WI38 (cell line): ENCODE results near the gene INCENP.
"Not testable (repeated sequence)": the region's sequence is repeated elsewhere in the genome, so short reads cannot be mapped to it uniquely, and the experiment has no call there.

Experiments
- H3K4me3 ChIP-seq: 2 replicates; pipeline ENCODE4 v1.5.1; 2011; ENCODE audit warnings: low read depth, mild to moderate bottlenecking, control low read depth, low read length
- TF ChIP-seq, protein P1 (sequence below): IDR thresholded peaks from 2 replicates; pipeline ENCODE4 v1.5.1; 2012; ENCODE audit warnings: low read depth, mild to moderate bottlenecking, control low read depth, low read length

Gene INCENP

GRCh38 chr11:62123669-62124185 lies at the start of gene INCENP:
Gene INCENP, plus strand, starts transcription at chr11:62124011. Its CDS starts 4,151 bp downstream, at chr11:62128162.
- TF ChIP-seq, protein P1, sequence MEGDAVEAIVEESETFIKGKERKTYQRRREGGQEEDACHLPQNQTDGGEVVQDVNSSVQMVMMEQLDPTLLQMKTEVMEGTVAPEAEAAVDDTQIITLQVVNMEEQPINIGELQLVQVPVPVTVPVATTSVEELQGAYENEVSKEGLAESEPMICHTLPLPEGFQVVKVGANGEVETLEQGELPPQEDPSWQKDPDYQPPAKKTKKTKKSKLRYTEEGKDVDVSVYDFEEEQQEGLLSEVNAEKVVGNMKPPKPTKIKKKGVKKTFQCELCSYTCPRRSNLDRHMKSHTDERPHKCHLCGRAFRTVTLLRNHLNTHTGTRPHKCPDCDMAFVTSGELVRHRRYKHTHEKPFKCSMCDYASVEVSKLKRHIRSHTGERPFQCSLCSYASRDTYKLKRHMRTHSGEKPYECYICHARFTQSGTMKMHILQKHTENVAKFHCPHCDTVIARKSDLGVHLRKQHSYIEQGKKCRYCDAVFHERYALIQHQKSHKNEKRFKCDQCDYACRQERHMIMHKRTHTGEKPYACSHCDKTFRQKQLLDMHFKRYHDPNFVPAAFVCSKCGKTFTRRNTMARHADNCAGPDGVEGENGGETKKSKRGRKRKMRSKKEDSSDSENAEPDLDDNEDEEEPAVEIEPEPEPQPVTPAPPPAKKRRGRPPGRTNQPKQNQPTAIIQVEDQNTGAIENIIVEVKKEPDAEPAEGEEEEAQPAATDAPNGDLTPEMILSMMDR, result no peak
- peak within 1 kb of the TSS; percentile 79 for H3K4me3 ChIP-seq

GRCh38 chr11:62075438-62075837 lies 48.4 kb upstream of the INCENP start:
- TF ChIP-seq, protein P1, result no peak

DNA sequence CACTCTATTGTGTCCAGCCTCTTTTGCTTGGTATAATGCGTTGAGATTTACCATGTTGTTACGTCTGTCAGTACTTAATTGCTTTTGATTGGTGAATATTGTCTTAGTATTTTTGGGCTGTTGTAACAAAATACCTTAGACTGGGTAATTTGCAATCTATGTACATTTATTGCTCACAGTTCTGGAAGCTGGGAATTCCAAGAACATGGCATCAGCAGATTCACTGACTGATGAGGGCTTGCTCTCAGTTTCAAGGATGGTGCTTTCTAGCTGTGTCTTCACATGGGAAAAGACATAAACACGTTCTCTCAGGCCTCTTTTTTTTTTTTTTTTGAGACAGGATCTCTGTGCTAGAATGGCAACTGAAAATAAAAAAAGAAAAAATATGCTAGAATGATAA lies 46.7 kb upstream of the INCENP start:
- no peak overlapping the region for H3K4me3 ChIP-seq
- TF ChIP-seq, protein P1, result no peak

More at GRCh38 chr11:62075438-62075837, 48.4 kb upstream of the INCENP start:
- H3K4me3 ChIP-seq, result no peak overlapping the region

DNA sequence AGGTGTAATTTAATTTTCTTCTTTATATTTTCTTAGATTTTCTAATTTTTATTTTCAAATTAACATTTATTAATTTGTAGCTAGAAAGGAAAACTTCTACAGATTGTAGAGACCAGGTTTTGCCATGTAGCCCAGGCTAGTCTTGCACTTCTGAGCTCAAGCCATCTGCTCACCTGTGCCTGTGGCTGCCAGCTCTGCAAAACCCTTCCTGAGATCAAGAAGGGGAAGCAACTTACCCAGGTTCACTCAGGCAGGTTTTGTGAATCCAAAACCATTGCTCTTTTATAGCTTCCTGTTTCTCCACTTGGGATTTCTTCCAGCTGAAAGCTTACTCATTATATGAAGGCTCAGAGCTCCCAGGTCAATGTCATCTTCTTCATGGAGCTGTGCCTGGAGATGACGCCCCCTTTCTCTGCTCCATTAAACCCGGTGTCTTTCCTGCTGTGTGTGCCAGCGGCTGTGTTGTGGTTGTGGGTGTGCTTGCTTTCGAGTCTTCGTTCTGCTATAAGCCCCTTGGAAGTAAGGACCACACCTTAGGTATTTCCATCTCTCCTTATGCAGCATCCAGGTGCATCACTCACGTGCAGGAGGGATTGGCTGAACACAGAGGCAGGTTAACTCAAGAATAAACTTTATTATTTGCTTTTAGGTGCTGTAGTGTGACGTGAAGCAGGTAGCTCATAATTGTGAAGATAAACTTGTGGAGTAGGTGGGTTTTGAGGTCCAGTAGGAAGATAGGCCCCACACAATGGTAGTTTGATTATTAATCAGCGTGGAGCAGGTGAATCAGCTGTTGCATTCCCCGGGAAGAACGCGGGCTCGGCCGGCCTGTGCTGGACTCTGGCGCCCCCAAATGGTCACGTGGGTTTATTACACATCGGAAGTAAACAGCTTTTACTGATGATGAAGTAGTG lies 42.2 kb upstream of the INCENP start:
- H3K4me3 ChIP-seq, result no peak overlapping the region
- TF ChIP-seq, protein P1, result peak; percentile 78

GRCh38 chr11:62082292-62082657 lies 41.5 kb upstream of the INCENP start:
- TF ChIP-seq, protein P1, result no peak
- no peak overlapping the region for H3K4me3 ChIP-seq

DNA sequence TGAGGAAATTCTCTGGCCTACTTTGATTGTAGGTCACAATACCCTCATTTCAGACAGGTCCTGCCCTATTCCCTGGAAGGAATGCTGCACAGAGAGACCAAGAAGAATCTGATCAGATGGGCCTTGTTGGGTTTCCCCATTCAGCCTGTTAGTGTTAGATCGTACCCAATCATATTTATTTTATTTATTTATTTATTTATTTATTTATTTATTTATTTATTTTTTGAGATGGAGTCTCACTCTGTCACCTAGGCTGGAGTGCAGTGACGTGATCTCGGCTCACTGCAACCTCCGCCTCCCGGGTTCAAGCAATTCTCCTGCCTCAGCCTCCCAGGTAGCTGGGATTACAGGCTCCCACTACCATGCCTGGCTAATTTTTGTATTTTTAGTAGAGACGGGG lies 39.0 kb upstream of the INCENP start:
- H3K4me3 ChIP-seq, result not testable (repeated sequence)

GRCh38 chr11:62087694-62088093 lies 36.1 kb upstream of the INCENP start:
- TF ChIP-seq, protein P1, result no peak

More at GRCh38 chr11:62087694-62088093, 36.1 kb upstream of the INCENP start:
- no peak overlapping the region for H3K4me3 ChIP-seq
